Activated gamma-delta T cell treated with Interleukin-2 at 50 U/mL for 16 hours (primary cell): Measurements from ENCODE around the gene SGTA.

Experiments
- DNase-seq: peaks from one replicate; pipeline ENCODE4 v3.0.0-alpha.2; 2020

The SGTA gene

GRCh38 chr19:2768365-2769132 is 14.5 kb downstream of the SGTA start:
- DNase-seq: no peak

GRCh38 chr19:2767688-2768087 is 15.4 kb downstream of the SGTA start:
- no peak for DNase-seq

- no peak for DNase-seq
These were observed 16.3 kb downstream of the SGTA start for GRCh38 chr19:2766594-2767372.

- no peak for DNase-seq
These were observed 17.7 kb downstream of the SGTA start for GRCh38 chr19:2765376-2765775.

GRCh38 chr19:2764945-2765344 is 18.1 kb downstream of the SGTA start:
- DNase-seq: no peak

GRCh38 chr19:2763687-2764086 is 19.4 kb downstream of the SGTA start:
- DNase-seq: no peak

- DNase-seq: no peak
These were observed 20.1 kb downstream of the SGTA start for GRCh38 chr19:2762783-2763496.

GRCh38 chr19:2761876-2762782 is 20.9 kb downstream of the SGTA start:
- no peak for DNase-seq

- DNase-seq: no peak
These were observed 21.8 kb downstream of the SGTA start for GRCh38 chr19:2761309-2761677.

GRCh38 chr19:2759965-2760364 is 23.1 kb downstream of the SGTA start:
- no peak for DNase-seq

GRCh38 chr19:2759362-2759761 is 23.7 kb downstream of the SGTA start:
- DNase-seq: no peak

GRCh38 chr19:2758601-2759313 is 24.3 kb downstream of the SGTA start:
- DNase-seq: no peak

- no peak for DNase-seq
These were observed 25.9 kb downstream of the SGTA start for GRCh38 chr19:2756921-2757881.

- DNase-seq: no peak
These were observed 26.6 kb downstream of the SGTA start for GRCh38 chr19:2756477-2756876.

GRCh38 chr19:2755811-2756210 is 27.3 kb downstream of the SGTA start:
- no peak for DNase-seq

- no peak for DNase-seq
These were observed 27.7 kb downstream of the SGTA start for GRCh38 chr19:2755448-2755705.

GRCh38 chr19:2754659-2755447 is 28.2 kb downstream of the SGTA start:
- DNase-seq: no peak

- DNase-seq: no peak
These were observed 31.6 kb downstream of the SGTA start for GRCh38 chr19:2751438-2751830.

- no peak for DNase-seq
These were observed 32.1 kb downstream of the SGTA start for GRCh38 chr19:2750808-2751437.

- no peak for DNase-seq
These were observed 35.7 kb downstream of the SGTA start for GRCh38 chr19:2747349-2747748.
